NCI-H510A treated with DMSO at 0.1 percent for 48 hours (cell line): Measurements from ENCODE around the gene PTCH2.
"Not testable (repeated sequence)": the region's sequence is repeated elsewhere in the genome, so short reads cannot be mapped to it uniquely, and the experiment has no call there.

Experiments used
- DNase-seq: peaks from one replicate; lab custom pipeline; 2025; lab: John Stamatoyannopoulos, UW

PTCH2 gene

DNA sequence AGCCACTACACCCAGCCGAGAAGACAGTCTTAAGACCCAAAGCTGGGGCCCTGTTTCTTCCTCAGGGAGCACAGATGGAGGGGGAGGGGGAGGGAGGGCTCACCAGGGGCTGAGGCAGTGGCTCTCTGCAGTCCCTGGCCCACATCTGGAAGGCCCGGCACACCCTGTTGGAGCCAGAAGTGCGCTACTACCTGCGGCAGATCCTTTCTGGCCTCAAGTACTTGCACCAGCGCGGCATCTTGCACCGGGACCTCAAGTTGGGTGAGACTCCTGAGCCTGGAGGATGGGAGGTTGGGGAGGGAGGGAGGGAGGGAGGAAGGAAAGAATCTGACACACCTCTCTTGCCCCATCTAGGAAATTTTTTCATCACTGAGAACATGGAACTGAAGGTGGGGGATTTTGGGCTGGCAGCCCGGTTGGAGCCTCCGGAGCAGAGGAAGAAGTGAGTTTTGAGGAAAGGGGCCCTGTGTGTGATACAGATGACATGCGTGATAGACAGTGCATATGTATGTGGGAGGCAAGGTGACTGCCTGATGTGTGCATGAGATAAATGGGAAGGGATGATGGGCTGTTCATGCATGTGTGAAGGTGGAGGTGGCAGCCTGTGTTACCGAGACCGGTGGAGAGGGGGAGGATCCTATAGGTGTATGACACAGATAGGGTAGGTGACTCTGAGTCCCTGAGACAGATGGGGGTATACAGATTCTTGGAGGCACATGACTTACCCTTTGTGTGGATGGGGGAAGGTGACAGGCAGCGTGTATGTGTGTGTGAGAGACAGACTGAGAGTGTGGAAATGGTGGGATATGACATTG lies 41.4 kb downstream of the PTCH2 start:
- DNase-seq: no peak

DNA sequence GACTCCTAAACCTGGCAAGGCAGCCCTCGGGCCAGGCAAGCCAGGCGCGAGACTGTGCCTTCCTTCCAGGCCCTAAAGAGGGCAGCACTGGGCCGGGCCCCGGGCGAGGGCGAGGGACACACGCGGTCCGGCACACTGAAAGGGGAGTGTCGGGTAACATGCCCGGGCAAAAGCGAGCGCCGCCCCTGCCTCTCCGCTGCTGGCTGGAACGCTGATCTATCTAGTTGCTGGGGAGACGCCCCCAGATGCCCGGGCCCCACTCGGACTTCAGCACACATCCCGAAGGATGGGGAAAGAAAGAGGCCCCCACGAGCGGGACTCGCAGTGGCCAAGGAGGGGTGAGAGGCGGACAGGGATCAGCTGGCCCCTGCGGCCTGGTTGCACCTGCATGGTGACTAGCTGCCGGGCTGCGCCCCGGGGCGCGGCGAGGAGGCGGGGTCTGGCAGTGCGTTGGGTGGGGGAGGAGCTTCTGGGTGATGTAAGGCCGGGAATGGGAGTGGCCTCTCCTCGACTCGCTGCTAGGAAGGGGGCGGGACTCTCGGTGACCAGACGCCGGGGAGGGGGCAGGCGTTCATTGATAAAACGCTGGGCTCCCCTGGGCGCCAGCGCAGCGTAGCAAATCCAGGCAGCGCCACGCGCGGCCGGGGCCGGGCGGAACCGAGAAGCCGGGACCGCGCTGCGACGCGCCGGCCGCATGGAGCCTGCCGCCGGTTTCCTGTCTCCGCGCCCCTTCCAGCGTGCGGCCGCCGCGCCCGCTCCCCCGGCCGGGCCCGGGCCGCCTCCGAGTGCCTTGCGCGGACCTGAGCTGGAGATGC lies 43.1 kb downstream of the PTCH2 start, which contains the start of gene PLK3:
Gene PLK3, plus strand, starts transcription at position 608 of the 815 bp plus-strand sequence. Its CDS starts 87 bp downstream, at position 695.
- peak; percentile 98 for DNase-seq

DNA sequence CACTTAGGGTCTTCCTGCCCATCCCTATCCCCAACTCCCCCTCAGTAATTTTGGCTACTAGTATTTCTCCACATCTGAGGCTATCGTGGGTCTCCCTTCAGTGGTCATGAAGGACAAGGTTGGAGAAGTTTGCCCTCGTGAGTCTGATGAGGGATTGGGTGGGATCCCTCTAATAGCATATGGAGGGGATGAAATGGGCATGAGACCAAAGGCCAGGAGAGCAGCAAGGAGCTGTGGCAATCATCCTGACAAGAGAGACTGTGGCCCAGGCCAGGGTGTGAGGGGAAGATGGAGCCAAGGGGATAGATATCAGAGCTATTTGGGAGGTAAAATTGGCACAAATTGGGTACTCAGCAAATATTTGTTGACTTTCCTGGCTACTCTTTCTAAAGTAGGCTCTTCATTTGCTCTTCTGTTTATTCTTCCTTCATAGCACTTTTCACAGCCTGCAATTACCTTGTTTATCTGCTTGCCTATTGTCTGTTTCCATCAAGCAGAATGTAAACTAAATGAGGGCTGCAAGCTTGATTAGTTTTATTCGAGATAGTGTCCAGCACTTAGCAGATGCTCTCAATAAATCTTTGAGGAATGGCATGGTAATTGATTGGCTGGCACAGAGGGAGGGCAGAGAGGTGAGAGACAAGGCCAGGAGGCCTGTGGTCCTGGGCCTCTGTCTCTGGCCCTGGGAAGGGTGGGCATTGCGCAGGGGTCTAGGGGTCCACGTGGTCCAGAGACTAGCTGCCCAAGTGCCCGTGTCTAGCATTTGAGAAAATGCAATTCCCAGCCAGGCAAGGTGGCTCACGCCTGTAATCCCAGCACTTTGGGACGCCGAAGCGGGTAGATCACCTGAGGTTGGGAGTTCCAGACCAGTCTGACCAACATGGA lies 44.3 kb downstream of the PTCH2 start:
- peak; percentile 62 for DNase-seq

GRCh38 chr1:44797886-44798285 lies 45.2 kb downstream of the PTCH2 start:
- not testable (repeated sequence) for DNase-seq

GRCh38 chr1:44792736-44793502 lies 50.1 kb downstream of the PTCH2 start:
- no peak for DNase-seq

GRCh38 chr1:44790968-44791801 lies 51.9 kb downstream of the PTCH2 start:
- no peak for DNase-seq

- no peak for DNase-seq
Observed at GRCh38 chr1:44788120-44788860, 54.8 kb downstream of the PTCH2 start, which contains the start of gene BEST4. Gene BEST4 (minus strand): TSS chr1:44788170. CDS start chr1:44787705, 465 bp downstream.

GRCh38 chr1:44787506-44787905 lies 55.5 kb downstream of the PTCH2 start:
- DNase-seq: no peak

- DNase-seq: no peak
Observed at GRCh38 chr1:44786841-44787426, 56.1 kb downstream of the PTCH2 start.

DNA sequence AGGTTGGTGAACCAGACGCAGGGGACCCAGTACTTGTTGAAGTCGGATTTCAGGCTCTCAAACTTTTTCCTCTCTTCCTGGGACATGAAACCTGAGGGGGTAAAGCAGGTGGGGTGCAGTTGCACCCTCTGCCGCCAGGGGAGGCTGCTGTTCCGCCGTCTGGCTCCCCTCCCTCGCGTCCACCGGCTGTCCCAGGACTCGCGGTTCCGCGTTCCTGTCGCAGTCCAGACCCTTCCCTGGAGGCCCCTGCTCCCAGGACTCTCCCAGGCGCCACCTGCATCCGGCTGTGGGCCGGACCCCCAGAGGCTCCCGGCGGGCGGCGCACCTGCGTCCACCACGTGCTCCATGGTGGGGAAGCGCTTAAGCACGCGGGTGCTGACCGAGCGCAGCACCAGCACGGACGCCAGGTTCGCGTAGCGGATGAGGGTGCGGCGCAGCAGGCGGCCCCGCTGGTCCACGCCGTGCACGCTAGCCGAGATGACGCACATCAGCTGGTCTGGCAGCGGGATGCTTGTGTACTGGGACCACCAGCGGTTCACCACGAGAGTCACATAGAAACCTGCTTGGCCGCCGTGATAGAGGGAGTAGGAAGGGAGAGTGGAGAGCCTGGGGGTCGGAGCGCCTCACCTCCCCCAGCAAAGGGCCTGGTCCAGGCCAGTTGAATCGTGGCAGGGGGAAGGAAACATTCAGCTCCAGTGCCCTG lies 56.8 kb downstream of the PTCH2 start:
- no peak for DNase-seq

GRCh38 chr1:44785501-44786137 lies 57.4 kb downstream of the PTCH2 start:
- DNase-seq: no peak

- DNase-seq: no peak
Observed at GRCh38 chr1:44785029-44785380, 58.0 kb downstream of the PTCH2 start.

DNA sequence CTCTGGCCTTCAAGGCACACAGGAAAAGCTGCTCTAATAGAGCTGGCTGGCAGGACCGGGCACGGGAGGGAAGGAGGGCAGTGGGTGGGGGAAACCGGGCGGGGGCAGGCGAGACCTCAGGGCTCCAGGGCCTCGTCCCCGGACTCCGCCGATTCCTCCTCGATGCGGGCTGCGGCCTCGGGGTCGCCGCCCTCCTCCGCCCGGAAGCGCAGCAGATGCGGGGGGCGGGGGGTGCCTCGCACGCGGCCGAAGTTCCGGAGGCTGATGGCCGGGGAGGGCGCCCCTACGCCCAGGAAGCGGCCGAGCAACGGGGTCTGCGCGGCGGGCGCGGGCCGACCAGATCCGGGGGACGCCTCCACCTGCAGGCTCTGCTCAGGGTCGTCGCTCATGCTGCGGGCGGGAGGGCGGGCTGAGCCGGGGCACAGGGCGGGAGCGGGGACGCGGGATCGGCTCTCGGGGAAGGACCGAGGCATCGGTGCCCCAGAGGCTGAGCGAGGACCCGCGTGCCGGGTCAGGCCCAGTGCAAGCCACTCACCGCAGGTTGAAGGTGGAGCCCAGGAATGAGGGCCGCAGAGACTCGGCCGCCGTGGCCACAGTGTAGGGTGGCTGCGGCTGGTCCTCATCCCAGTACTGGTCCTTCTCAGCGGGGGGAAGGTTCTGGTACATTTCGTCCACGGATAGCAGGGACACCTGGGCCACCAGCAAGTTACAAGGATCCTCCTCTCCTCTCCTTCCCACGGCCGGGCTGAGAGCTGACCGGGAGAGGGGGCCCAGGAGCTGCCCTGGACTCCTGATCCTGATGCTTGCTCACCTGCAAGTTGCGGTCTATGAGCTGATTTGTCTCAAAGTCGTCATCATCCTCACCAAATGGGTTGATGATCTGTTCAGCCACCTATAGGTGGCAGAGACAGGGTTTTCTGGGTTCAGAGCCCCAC lies 58.7 kb downstream of the PTCH2 start:
- no peak for DNase-seq

- no peak for DNase-seq
Observed at GRCh38 chr1:44783697-44784093, 59.4 kb downstream of the PTCH2 start.

DNA sequence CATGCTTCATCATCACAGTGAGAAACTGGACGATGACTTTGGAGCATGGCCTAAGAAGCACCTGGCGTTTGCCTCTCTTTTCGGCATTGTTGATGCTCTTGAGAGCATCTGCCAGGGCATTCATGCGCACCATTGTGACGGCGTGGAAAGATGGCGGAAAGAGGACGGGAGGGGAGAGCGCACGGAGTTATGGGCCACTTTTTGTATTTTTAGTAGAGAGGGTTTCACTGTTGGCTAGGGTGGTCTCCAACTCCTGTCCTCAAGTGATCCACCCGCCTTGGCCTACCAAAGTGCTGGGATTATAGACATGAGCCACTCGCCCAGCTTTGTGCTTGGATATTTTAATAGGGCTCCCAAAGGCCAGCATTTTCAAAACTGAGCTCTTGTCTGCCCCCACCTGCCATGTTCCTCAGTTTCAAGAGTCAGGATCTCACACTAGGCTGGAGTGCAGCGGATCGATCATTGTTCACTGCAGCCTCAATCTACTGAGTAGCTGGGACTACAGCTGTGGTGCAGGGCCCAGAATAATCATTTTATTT lies 62.4 kb downstream of the PTCH2 start:
- no peak for DNase-seq

GRCh38 chr1:44778705-44779576 lies 64.1 kb downstream of the PTCH2 start:
- no peak for DNase-seq
